HUES6 (cell line): ENCODE data around the gene NRP1.
"Not testable (repeated sequence)": the region's sequence is repeated elsewhere in the genome, so short reads cannot be mapped to it uniquely, and the experiment has no call there.

Experiments
- H3K27ac ChIP-seq: 2 replicates; pipeline ENCODE4 v1.7.0; 2013; ENCODE audit warnings: low read depth, mild to moderate bottlenecking, low read length, inconsistent platforms
- H3K27me3 ChIP-seq: 2 replicates; pipeline ENCODE4 v1.6.1; 2013; ENCODE audit warnings: low read length; ENCODE audit not compliant: control insufficient read depth, insufficient read depth
- H3K36me3 ChIP-seq: 2 replicates; pipeline ENCODE4 v1.6.1; 2013; ENCODE audit warnings: low read length; ENCODE audit not compliant: control insufficient read depth, insufficient read depth
- H3K4me1 ChIP-seq: 2 replicates; pipeline ENCODE4 v1.6.1; 2013; ENCODE audit warnings: low read length; ENCODE audit not compliant: control insufficient read depth, insufficient read depth
- H3K4me3 ChIP-seq: 2 replicates; pipeline ENCODE4 v1.5.1; 2013; ENCODE audit warnings: low read depth, low read length
- H3K9ac ChIP-seq: one replicate; pipeline ENCODE4 v1.6.1; 2013; ENCODE audit warnings: mild to moderate bottlenecking, low read length
- H3K9me3 ChIP-seq: 2 replicates; pipeline ENCODE4 v1.6.1; 2013; ENCODE audit warnings: low read depth, low read length; ENCODE audit not compliant: control insufficient read depth, insufficient read depth

NRP1 gene

GRCh38 chr10:33147013-33147310 is 187.5 kb downstream of the NRP1 start:
- Histone ChIP-seq H3K9me3 (peaks cover 6% of the 10 kb centered on the region; the same call in 1 of the 2 replicates), H3K9ac (no peak overlapping the region), H3K27me3 (no peaks in the 10 kb centered on the region), H3K27ac (no peak overlapping the region), H3K4me3 (no peak overlapping the region), H3K36me3 (no peaks in the 10 kb centered on the region), H3K4me1 (no peaks in the 10 kb centered on the region)

GRCh38 chr10:33146189-33147012 is 188.1 kb downstream of the NRP1 start:
- H3K27ac ChIP-seq = no peak overlapping the region
- no peak overlapping the region for H3K9ac ChIP-seq
- no peaks in the 10 kb centered on the region for H3K4me1 ChIP-seq

GRCh38 chr10:33145451-33146188 is 188.8 kb downstream of the NRP1 start:
- Histone ChIP-seq H3K4me1 (no peaks in the 10 kb centered on the region), H3K27ac (no peak overlapping the region), H3K36me3 (no peaks in the 10 kb centered on the region), H3K4me3 (no peak overlapping the region), H3K9ac (no peak overlapping the region), H3K9me3 (peaks cover 6% of the 10 kb centered on the region; the same call in 1 of the 2 replicates), H3K27me3 (no peaks in the 10 kb centered on the region)

More at GRCh38 chr10:33146189-33147012, 188.1 kb downstream of the NRP1 start:
- peaks cover 6% of the 10 kb centered on the region; the same call in 1 of the 2 replicates for H3K9me3 ChIP-seq
- no peaks in the 10 kb centered on the region for H3K27me3 ChIP-seq
- H3K36me3 ChIP-seq = no peaks in the 10 kb centered on the region
- H3K4me3 ChIP-seq = no peak overlapping the region

- Histone ChIP-seq H3K27ac (no peak overlapping the region), H3K36me3 (no peaks in the 10 kb centered on the region), H3K9me3 (peaks cover 6% of the 10 kb centered on the region; the same call in 1 of the 2 replicates), H3K27me3 (no peaks in the 10 kb centered on the region), H3K4me1 (no peaks in the 10 kb centered on the region), H3K4me3 (no peak overlapping the region), H3K9ac (no peak overlapping the region)
Measured at GRCh38 chr10:33143160-33143728, 191.2 kb downstream of the NRP1 start.

GRCh38 chr10:33142295-33142694 is 192.2 kb downstream of the NRP1 start:
- Histone ChIP-seq H3K27me3 (no peaks in the 10 kb centered on the region), H3K9ac (no peak overlapping the region), H3K4me3 (no peak overlapping the region), H3K4me1 (no peaks in the 10 kb centered on the region), H3K9me3 (no peaks in the 10 kb centered on the region), H3K27ac (no peak overlapping the region), H3K36me3 (no peaks in the 10 kb centered on the region)

DNA sequence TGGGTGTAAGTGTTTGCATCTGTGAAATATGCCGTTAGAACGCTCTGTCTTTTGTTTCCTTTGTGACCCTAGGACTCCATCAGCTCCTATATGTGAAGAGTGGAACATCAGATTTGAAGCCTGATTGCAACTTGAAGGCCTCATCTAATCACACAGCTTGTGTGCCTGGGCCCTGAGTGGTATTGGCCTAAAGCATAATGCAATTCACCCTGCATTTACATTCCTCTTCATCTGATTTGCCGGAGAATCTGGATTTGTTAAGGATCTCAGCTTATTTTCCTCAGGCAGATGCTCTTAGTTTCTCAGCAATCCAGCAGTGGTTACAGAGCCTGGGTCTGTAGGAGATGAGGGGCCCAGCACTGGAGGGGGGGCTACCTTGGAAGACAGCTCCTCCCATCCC is 193.2 kb downstream of the NRP1 start:
- H3K27ac ChIP-seq = no peak overlapping the region
- no peak overlapping the region for H3K4me3 ChIP-seq

DNA sequence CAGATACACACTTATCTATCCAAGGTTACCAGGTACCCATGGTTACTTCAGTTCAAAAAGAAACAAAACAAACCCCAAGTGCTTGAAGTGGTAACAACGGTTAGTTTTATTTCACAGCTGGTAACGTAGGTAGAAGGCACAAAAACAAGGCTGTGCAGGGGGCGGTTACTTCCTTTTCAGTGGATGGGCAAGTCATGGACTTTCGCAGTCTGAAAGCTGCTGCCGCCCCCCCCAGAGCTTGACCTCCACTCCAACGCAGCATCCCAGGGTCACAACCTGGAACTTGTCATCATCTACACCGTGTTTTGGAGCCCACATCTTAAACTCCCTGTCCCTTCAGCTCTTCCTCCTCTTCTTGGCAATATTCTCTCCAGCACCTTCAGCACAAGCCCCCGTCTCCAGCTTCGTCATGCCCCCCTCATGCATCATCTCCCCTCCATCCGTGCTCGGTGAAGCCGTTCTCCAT is 195.3 kb downstream of the NRP1 start:
- Histone ChIP-seq H3K9me3 (no peaks in the 10 kb centered on the region), H3K4me1 (peaks cover 3% of the 10 kb centered on the region; the same call in 1 of the 2 replicates), H3K27me3 (no peaks in the 10 kb centered on the region), H3K27ac (no peak overlapping the region), H3K9ac (no peak overlapping the region), H3K36me3 (no peaks in the 10 kb centered on the region), H3K4me3 (no peak overlapping the region)

More for the DNA sequence above, 193.2 kb downstream of the NRP1 start:
- Histone ChIP-seq H3K9me3 (no peaks in the 10 kb centered on the region), H3K9ac (no peak overlapping the region), H3K27me3 (no peaks in the 10 kb centered on the region), H3K36me3 (no peaks in the 10 kb centered on the region), H3K4me1 (peaks cover 3% of the 10 kb centered on the region; the same call in 1 of the 2 replicates)

DNA sequence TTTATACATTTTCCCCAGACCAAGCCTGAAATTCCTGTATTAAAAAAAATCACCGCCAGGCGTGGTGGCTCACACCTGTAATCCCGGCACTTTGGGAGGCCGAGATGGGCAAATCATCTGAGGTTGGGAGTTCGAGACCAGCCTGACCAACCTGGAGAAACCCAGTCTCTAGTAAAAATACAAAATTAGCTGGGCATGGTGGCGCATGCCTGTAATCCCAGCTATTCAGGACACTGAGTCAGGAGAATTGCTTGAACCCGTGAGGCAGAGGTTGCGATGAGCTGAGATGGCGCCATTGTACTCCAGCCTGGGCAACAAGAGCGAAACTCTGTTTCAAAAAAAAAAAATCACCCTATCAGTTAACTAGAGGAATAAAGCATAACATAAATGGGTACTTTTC is 195.8 kb downstream of the NRP1 start:
- not testable (repeated sequence) for H3K9ac ChIP-seq, H3K9me3 ChIP-seq, H3K27ac ChIP-seq, H3K36me3 ChIP-seq, H3K4me1 ChIP-seq, H3K27me3 ChIP-seq, H3K4me3 ChIP-seq

- Histone ChIP-seq H3K9me3 (no peaks in the 10 kb centered on the region), H3K9ac (no peak overlapping the region), H3K27me3 (no peaks in the 10 kb centered on the region), H3K4me3 (no peak overlapping the region), H3K27ac (no peak overlapping the region), H3K4me1 (peaks cover 3% of the 10 kb centered on the region; the same call in 1 of the 2 replicates), H3K36me3 (no peaks in the 10 kb centered on the region)
Measured at GRCh38 chr10:33137356-33138005, 197.0 kb downstream of the NRP1 start.

DNA sequence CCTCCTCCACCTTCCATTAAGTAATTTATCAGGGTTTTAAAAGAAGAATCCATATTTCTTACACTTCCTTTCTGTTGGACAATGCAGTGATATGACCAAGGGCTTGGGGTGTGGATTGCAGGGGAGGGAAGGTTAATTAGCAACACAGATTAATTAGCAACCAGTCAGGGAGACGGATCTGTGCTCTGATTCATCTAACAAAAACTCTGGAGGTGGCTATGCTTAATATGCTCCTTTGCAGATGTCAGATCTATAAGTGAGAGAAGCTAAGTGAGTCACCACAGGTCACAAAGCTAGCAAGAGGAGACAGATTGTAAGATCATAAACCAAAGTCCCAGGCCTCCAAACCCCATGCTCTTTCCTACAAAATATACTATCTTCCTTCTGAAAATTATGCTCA is 197.7 kb downstream of the NRP1 start:
- Histone ChIP-seq H3K4me1 (peaks cover 3% of the 10 kb centered on the region; the same call in 1 of the 2 replicates), H3K4me3 (no peak overlapping the region), H3K36me3 (no peaks in the 10 kb centered on the region), H3K9ac (no peak overlapping the region), H3K9me3 (no peaks in the 10 kb centered on the region), H3K27ac (no peak overlapping the region), H3K27me3 (no peaks in the 10 kb centered on the region)
